ENCODE data around the gene RYR1.
A peak's percentile ranks its signal among the peaks of the same experiment; 100 is the strongest.

GRCh38 chr19:38402967-38403674 lies 30.4 kb upstream of the RYR1 start, which contains the start of gene FAM98C:
- TF ChIP-seq GABPA (IDR thresholded peaks at IDR 0.05; ENCODE audit: low read depth) (no peak), CTCF (IDR thresholded peaks at IDR 0.05; ENCODE audit: insufficient read depth, low read length) (peak; percentile 55)

Data from HL-60 (cell line).